GM21786 (cell line): ENCODE data around the gene NOC3L.
"Not testable (repeated sequence)": the region's sequence is repeated elsewhere in the genome, so short reads cannot be mapped to it uniquely, and the experiment has no call there.

ENCODE experiments used
- ATAC-seq: cut with Tn5 transposase; IDR thresholded peaks from one replicate; pipeline ENCODE4 v1.9.1; 2021; ENCODE audit not compliant: unreplicated experiment

NOC3L gene

DNA sequence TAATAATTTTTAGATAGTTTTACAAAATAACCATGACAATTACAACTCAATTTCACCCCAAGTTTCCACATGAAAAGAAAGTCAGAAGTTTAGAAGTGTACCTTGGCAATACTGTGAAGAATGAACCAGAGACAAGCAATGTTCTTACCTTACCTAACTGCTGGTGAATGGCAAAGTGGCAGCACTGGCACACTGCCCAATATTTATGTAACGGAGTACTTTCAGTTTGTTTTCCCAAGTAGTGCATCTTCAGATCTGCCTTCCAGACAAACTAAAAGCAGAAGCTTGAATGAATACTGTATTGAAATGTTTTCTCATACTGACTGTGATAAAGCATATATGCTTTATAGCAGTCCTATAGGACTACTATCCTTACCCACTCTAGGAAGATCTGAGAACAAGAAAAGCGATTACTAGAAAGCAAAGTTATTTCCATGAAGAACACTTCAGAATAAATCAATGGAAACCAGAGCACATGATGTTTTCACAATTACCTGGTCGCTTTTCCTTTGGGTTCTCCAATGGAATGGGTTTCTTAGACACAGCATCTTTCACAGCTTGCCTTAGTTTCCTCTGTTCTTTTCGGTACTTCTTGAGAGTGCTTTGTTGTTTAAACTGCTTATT lies 1.5 kb downstream of the NOC3L start:
- no peak for ATAC-seq

DNA sequence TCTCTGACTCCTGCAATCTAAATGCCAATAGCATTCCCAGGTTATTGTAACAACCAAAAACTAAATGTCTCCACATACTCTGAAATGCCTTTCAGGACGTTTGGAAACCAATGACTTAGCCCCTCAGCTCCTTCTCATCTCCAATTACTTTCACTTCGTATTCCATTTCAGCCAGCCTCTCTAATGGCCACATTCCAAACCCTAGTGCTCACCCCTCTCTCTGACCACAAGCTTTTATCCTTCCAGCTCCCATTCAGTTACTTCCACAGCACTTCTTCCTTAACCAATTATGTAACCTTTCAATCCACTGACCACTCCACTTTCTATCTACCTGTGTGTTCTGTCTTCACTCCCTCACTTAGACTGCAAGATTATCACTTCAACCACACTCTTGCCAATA lies 4.3 kb downstream of the NOC3L start:
- ATAC-seq: no peak

DNA sequence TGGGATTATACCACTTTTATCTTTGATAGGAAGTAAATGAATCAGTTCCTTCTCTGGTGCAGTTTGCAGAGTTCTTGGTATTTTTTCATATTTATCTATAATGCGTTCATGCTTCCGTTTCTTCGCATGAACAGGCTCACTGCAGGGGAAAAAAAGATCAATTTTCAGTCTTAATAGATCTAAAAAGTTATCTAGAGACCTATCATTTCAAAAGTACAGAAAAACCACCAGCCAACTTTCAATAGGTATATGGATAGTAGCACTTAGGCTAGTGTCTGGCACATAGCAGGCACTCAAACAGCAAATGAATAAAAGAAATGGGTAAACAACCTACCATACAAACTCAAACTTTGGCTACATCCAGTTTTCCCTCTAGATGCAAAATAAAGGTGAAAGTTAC lies 5.5 kb downstream of the NOC3L start:
- no peak for ATAC-seq

DNA sequence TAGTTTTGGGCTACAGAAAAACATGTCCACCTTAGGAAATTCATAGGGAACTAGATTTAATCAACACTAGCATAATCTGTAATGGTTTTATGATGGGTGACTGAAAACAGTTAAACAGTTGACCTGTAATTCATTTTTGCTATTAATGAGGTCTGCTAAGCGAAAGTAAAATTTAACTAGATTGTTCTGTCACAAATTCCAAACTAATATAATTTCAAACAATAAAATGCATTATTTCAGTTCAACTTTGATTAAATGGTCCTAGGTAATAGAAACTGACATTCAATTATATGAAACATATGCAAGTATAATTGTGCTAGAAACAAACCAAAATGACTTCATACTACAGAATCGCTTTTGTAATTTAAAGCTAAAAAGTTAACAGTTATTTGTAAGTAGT lies 6.9 kb downstream of the NOC3L start:
- no peak for ATAC-seq

DNA sequence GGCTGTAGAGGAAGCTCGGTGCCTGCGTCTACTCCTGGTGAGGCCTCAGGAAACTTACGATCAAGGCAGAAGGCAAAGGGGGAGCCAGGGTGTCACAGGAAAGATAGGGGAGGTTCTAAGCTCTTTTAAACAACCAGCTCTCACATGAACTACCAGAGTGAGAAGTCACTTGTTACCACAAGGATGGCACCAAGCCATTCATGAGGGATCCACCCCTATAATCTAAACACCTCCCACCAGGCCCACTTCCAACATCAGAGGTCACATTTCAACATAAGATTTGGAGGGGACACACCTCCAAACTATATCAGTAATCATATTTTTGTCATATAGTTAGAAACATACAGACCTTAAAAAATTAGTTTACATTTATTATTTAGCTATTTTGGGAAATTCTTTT lies 9.4 kb downstream of the NOC3L start:
- no peak for ATAC-seq

DNA sequence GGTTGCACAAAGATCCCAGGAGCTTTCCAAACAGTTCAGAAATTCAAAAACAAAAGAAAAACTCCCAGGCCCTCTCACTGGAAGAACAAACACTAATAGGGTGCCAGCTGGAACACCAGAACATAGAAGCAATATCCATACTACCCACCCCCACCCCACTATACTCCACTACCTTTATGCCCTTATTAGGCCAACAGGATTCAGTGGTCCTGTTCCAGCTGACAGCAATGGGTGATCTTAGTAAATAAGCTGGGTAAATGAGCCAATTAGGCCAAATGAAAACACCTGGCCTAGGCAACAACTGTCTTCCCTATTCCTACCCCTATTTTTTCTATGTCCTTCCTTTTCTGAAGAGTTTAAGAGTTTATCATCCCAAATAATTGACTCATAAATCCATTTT lies 11.7 kb downstream of the NOC3L start:
- no peak for ATAC-seq

DNA sequence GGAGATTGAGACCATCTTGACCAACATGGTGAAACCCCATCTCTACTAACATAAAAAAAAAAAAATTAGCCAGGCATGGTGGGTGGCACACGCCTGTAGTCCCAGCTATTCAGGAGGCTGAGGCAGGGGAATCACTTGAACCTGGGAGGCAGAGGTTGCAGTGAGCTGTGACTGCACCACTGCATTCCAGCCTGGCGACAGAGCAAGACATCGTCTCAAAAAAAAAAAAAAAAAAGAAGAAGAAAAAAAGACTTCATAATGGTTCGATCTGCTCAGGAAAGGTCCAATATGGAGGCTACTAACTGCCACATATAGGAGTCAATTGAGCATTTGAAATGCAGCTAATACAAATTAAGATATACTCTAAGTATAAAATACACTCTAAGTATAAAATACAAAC lies 12.2 kb downstream of the NOC3L start:
- ATAC-seq: not testable (repeated sequence)

DNA sequence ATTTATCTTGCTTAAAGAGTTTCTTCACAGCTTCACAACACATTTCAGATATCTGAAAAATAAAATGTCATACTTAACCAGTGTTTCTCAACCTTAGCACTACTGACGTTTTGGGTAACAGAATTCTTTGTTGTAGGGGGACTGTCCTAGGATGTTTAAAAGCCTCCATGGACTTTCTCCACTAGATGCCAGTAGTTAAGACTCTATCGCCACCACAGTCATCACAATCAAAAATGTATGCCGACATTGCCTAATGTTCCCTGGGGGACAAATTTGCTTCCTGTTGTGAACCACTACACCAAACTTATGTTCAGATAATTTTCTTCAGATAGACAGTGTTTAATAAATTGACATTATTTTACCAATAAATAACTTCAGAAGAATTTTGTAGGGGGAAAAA lies 13.4 kb downstream of the NOC3L start:
- no peak for ATAC-seq

DNA sequence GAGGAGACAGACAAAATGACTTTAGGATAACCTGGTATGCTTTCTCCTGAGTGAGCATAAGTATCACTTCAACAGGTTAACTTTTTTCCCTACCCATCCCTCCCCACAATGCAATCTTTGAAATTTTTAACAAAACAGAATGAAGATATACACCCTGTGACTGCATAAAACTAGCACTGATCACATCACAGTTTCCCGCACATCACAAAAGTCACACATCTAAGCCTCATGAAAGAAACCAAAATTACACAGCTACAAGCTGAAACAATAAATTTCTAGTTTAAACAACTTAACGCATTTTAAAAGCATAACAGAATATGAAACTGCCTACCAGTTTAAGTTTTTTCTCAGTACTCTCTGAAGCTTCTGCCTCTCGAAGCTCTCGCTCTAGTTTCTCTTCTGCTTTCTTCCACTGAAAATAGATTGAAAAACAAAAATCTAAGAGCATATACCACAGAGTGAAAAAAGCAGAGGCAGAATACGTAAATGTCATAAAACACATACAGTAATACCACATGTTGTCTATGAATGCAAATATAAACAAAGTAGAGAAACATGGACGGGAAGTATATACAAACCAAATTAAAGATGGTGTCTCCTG lies 18.1 kb downstream of the NOC3L start:
- peak; percentile 98 for ATAC-seq

DNA sequence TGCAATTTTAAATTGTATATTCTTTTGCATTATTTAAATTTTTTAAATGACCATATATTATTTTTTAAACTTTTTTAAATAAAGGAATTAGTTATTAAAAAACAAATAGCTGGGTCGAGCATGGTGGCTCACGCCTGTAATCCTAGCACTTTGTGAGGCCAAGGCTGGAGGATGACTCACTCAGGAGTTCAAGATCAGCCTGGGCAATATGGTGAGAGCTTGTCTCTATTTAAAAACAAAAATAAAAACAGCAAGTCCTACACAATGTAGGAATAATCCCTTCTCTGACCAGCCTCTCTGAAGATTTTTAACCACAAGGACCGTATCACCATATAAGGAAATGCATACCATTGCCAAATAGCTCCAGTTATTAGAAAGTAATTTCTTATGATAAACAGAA lies 19.6 kb downstream of the NOC3L start:
- no peak for ATAC-seq

DNA sequence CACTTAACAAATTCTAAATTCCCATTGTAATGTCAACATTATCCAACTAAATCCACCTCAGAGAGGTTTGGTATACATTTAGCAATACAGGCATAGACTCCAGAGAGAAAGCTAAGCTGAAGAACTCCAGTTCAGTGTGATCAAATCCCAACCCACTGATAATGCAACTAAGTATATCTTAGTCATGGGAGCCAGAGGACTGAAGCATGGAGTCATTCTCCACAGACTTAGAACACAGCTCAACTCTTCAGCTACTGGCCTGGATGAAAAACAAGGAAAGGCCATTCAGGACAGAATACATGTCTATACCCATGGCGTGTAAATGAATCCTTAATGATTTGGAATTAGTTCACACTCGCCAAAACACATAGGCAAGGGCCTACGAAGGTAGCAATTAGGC lies 27.9 kb downstream of the NOC3L start:
- no peak for ATAC-seq

DNA sequence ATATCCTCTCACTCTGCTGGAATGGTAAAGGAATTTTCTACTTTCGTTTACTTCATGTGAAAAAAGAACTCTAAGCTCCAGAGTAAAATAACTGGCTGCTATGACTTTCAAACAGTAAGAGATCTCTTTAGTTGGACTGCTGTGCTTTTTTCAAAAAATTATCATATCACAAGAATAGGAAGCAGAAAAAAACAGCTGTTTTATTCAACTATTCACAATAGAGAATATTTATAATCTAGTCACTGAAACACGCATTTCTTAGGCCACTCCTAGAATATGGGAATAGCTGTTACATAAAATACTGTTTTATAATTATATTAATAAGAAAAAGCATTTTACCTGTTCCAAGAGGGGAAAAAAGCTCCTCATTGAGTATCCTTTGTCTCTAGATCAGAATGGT lies 29.7 kb downstream of the NOC3L start:
- ATAC-seq: no peak

DNA sequence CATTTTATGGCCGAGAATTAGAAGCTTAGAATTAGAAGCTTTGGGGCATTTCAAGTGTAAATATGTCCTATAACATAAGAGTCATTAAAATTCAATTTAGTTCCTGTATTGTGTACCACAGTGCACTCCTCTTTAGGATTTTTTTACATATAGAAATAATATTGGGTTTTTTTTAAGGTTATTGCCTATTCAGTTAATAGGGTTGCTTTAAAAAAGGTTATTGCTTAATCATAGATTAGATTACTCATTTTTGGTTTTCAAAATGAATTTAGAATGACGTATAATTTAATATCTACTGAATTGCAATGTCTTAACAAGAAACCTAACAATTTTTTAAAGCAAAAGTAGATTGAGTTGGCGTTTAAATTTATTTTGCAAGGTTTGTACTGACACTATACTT lies 34.1 kb downstream of the NOC3L start:
- no peak for ATAC-seq

DNA sequence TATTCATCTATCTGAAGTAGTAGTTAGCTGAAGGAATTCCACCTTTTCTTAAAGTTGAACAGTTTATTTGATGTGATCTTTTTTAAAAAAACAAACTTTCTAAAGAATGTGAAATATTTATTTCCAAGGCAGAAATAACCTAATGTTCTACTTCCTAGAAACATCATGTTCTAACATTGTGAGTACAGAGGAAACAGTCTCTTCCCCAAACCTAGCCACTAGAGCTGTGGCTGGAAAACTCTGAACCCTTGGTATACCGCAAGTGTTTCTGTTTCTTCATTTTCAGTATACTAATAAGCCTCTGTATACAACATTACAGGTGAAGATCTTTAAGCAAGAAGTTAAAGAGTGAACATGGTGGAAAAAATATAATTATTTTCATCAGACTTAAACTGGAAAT lies 35.1 kb downstream of the NOC3L start:
- no peak for ATAC-seq

DNA sequence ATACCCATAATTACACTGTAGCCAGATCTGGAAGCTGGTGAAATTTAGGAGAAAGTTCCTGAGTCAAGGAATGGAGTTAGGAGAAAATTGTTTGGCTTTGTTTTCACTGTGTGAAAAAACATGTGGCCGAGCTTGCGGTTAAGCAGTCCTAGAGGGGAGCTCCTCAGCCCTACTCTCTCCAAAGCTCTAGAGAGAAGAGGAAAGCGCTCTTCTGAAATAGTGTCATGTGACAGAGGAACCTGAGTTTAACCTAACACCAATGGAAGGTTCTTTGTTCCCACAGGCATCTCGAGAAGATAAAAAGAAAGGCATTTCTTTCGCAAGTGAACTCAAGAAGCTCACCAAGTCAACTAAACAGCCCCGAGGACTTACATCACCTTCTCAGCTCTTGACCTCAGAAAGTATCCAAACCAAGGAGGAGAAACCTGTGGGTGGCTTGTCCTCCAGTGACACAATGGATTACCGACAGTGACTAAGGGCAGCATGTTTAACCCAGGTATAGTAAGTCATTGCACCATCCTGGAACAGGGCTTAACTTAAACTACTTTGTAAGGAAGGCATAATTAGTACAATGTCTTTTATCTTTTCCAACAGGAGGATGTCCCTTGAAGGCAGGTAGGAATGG lies 38.0 kb downstream of the NOC3L start:
- no peak for ATAC-seq

DNA sequence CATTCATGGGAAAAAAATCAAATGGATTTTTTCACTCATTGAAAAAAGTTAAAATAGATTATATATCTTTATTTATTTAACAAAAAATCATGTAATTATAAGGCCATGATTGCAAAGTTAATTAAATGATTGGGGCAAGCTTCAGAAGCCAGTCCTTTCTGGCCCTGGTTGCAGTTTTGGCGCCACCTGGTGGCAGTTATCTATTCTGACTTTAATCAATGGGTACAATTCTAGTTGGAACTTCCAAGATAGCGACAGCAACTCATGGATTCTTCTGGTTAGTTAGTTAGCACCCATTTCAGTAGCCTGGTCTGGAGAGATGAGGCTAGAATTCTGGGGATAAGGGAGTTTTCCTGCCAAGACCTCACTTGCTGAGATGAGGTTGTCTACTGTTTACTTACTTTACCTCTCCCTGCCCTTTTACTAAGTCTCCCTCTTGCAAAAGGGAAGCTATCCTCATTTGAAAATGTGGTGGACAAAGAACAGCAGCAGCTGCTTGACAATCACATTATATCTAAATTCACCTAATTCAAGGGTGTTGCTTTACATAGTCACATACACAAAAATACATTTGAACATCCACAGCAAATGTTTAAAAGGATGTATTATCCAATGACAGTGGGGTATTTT lies 42.3 kb downstream of the NOC3L start:
- ATAC-seq: no peak

DNA sequence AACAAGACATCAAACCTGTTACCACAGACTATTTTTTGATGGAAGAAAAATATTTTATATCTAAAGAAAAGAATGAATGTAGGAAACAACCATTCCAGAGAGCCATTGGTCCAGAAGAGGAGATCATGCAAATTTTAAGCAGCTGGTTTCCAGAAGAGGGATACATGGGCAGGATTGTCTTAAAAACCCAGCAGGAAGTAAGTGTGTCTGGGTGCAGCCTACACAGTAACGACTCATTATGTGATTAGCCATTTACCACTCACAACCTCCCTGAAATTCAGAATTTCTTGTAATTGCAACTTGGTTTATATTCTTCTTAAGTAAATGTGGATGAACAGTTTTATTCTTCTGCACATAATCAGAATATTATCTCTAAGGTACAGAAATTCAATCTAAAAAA lies 46.2 kb downstream of the NOC3L start:
- no peak for ATAC-seq

DNA sequence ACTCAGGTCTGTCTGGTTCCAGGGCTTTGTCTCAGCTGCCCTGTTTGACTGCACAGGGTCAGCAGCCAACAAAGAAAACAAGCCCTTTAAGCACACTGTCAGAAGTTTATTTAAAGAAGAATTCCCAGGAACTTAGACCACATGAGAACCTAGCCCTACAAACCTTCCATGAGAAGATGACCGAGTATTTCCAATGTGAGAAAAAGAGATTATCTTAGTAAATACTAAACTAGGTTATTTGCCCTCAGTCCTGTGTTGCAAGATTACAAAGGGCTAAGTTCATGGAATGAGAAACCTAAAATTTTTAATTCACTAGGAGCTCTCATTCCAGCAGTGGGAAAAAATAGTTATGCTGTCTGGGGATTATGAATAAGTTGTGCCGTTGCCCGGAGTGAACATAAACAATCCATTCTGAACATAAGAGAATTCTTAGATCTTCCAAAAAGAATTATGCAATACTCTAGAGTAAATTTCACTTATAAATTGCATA lies 46.7 kb downstream of the NOC3L start:
- ATAC-seq: no peak

DNA sequence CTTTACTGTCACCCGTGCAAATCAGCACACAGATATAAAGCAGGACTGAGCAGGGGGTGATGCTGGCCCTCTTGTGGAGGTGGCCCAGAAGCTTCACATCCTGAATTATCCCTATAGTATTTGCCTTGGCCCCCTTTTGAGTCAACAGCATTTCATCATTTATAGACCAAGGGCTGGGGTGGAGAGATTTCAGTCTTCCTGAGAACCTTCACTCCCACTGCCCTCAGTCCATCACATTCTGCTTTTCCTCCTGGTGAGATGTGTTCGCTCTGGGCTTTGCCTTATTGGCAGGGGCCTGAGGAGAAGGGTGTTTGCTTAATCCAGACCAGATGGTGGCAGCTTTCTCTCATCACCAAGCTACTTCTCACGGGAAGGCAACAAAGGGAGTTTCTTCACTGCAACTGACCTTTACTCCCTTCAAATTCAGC lies 47.7 kb downstream of the NOC3L start:
- no peak for ATAC-seq

DNA sequence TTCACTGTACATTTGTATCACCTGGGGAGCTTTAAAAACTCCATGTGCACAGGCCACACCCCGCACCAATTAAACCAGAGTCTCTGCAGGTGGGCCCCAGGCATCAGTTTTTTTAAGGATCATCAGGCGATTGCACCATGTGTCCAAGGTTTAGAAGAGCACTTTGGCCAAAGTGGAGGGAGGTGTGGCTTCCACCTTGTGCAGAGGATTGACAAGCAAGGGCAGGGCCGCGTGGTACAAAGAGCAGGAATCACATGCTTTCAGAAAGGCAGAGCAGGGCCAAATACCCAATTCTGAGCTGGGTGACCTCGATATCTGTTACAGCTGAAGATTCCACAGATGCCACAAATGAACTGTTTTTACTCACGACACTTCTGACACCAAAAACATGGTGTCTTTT lies 52.4 kb downstream of the NOC3L start:
- no peak for ATAC-seq

DNA sequence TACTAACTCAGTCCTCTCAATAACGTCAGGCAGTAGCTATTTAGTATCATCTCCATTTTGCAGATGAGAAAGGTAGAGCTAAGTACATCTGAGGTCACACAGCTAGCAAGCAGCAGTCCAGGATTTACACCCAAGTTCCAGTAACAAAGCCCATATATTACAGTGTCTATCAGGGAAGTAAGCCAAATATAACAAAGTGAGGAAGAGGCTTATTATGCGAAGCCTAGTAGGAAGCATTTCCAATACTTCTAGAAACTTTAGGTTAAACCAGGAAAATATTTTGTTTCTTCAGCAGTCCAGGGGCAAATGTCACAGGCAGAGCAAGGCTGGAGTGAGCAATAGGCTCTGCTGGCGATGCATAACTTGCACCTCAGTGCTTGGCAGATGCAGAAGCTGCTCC lies 53.9 kb downstream of the NOC3L start:
- ATAC-seq: no peak

DNA sequence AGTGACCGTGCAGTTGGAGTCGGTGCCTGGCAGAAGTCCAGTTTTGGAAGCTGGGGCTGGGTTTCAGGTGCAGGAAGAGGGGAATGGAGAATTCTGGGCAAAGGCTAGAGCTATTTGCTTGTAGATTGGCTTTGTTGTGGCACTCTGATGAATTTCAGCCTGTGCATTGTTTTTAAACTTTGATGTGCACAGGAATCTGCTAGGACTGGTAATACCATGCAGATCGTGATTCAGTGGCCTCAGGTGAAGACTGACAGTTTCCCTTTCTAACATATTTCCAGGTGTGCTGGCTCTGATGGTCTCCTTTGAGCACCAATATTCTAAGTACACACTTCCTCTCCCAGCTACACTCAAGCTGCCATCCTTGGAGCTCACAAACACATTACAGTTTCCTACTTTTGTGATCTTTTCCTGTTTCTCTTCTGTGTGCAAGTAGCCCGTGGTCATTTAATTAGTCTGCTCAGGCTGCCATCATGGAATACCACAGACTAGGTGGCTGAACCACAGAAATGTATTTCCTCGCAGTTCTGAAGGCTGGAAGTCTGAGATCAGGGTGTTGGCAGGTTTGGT lies 55.6 kb downstream of the NOC3L start:
- ATAC-seq: no peak
